Tibial nerve (tissue), 4 donors: Measurements from ENCODE around the gene SLC16A2. TPM values are rescaled to one million over a fixed set of nuclear protein-coding genes. Genes with fewer than 3 reads are reported as not detected.

Experiments used
- DNase-seq, 2 donors: peaks; one replicate each; pipeline ENCODE4 v3.0.0-alpha.2; 2019; ENCODE audit warnings: low spot score in 2 of 2
- H3K27ac ChIP-seq, 4 donors: fragments of 200-600 bp; sonication (generic) in 3 of 4; one replicate each; pipeline ENCODE4 v1.5.1; 2017 to 2019; ENCODE audit warnings: mild to moderate bottlenecking in 1 of 4
- H3K27me3 ChIP-seq, 2 donors: fragments of 200-600 bp; sonication (generic) in 1 of 2; one replicate each; pipeline versions ENCODE4 v1.5.1 to v1.6.0; 2017 to 2019
- H3K36me3 ChIP-seq, 3 donors: fragments of 200-600 bp; sonication (generic); one replicate each; pipeline ENCODE4 v1.5.1; 2018 to 2019
- H3K4me1 ChIP-seq, 4 donors: fragments of 200-600 bp; sonication (generic) in 3 of 4; one replicate each; pipeline ENCODE4 v1.5.1; 2017 to 2019
- H3K4me3 ChIP-seq, 4 donors: fragments of 200-600 bp; sonication (generic) in 3 of 4; one replicate each; pipeline ENCODE4 v1.5.1; 2017 to 2019; ENCODE audit warnings: mild to moderate bottlenecking in 1 of 4, moderate library complexity in 1 of 4
- H3K9me3 ChIP-seq, 4 donors: fragments of 200-600 bp; sonication (generic) in 3 of 4; one replicate each; pipeline ENCODE4 v1.5.1; 2017 to 2019
- CTCF ChIP-seq, 5 experiments: fragments of 200-600 bp in 3 of 5; fragments of 450-650 bp in 2 of 5; sonication (generic) in 3 of 5; IDR thresholded peaks; one replicate each; pipeline ENCODE4 v1.5.1; 2016 to 2019; ENCODE audit warnings: antibody characterized with exemption in 5 of 5, mild to moderate bottlenecking in 3 of 5, moderate library complexity in 2 of 5
- EP300 ChIP-seq, 2 donors: sonication (generic); formaldehyde crosslinking; IDR thresholded peaks; one replicate each; pipeline ENCODE4 v1.6.1; 2017; ENCODE audit warnings: antibody characterized with exemption in 2 of 2, mild to moderate bottlenecking in 1 of 2
- POLR2A ChIP-seq, 2 donors: fragments of 450-650 bp; IDR thresholded peaks; one replicate each; pipeline ENCODE4 v1.6.1; 2017; ENCODE audit warnings: antibody characterized with exemption in 2 of 2, mild to moderate bottlenecking in 2 of 2, moderate library complexity in 2 of 2
- WGBS, 2 donors: methylation state at CpG; one replicate each; pipeline ENCODE4 v1.1.5; 2018; 5-methylcytosine and 5-hydroxymethylcytosine counted together
- total RNA-seq, 4 donors: library from RNA; depleted of rRNA; stranded (reverse); fragments of >200 nt; gene quantifications; one replicate each; pipeline ENCODE4 v1.1.0, GENCODE V29; 2016

Gene SLC16A2
- total RNA-seq, 4 donors from 2014 or later = 9.2 to 13.3 (median 10.8) TPM

GRCh38 chrX:74534569-74535038 is 113.3 kb downstream of the SLC16A2 start:
- H3K27ac ChIP-seq = peak overlapping the region in 2 of 4 donors; percentile 23 to 90
- no peak overlapping the region for H3K4me3 ChIP-seq
- no peaks in the 10 kb centered on the region for H3K36me3 ChIP-seq
- DNase-seq = no peak
- no peaks in the 10 kb centered on the region for H3K9me3 ChIP-seq
- 80 to 87% methylated on average over 2 of the region's 2 CpGs for WGBS, 2 donors
- TF ChIP-seq POLR2A (IDR thresholded peaks at IDR 0.05) = no peak
- TF ChIP-seq CTCF (IDR thresholded peaks at IDR 0.05) = no peak
- TF ChIP-seq EP300 (IDR thresholded peaks at IDR 0.05) = no peak
- peaks cover 0 to 20% of the 10 kb centered on the region in 2 donors for H3K27me3 ChIP-seq
- peaks cover 0 to 18% (median 0%) of the 10 kb centered on the region in 4 donors for H3K4me1 ChIP-seq

GRCh38 chrX:74535086-74535407 is 113.8 kb downstream of the SLC16A2 start:
- peak overlapping the region in 1 of 4 donors; percentile 60 for H3K4me3 ChIP-seq
- H3K27ac ChIP-seq = peak overlapping the region in 2 of 4 donors; percentile 90 to 93
- WGBS, 2 donors = 8 to 21% methylated on average over 4 to 5 of the region's 5 CpGs
- H3K27me3 ChIP-seq = peaks cover 0 to 20% of the 10 kb centered on the region in 2 donors
- H3K36me3 ChIP-seq = no peaks in the 10 kb centered on the region
- DNase-seq = no peak
- H3K9me3 ChIP-seq = no peaks in the 10 kb centered on the region
- TF ChIP-seq CTCF (IDR thresholded peaks at IDR 0.05) = no peak
- TF ChIP-seq POLR2A (IDR thresholded peaks at IDR 0.05) = no peak
- no peak for TF ChIP-seq EP300 (IDR thresholded peaks at IDR 0.05)
- H3K4me1 ChIP-seq = peaks cover 0 to 18% (median 0%) of the 10 kb centered on the region in 4 donors

- Histone ChIP-seq H3K9me3 (no peaks in the 10 kb centered on the region), H3K4me3 (peak overlapping the region; percentile 33 to 60 (median 47)), H3K27ac (peak overlapping the region; percentile 68 to 93 (median 86)), H3K4me1 (peaks cover 0 to 18% (median 0%) of the 10 kb centered on the region in 4 donors), H3K27me3 (peaks cover 0 to 24% of the 10 kb centered on the region in 2 donors), H3K36me3 (no peaks in the 10 kb centered on the region)
- TF ChIP-seq CTCF (IDR thresholded peaks at IDR 0.05) (peak in 3 of 5 experiments; percentile 28 to 30 (median 30)), POLR2A (IDR thresholded peaks at IDR 0.05) (no peak), EP300 (IDR thresholded peaks at IDR 0.05) (peak in 1 of 2 donors; percentile 4)
- 0 to 19% methylated on average over 14 to 37 of the region's 37 CpGs for WGBS, 2 donors
- DNase-seq = peak; percentile 15
Observed at GRCh38 chrX:74535408-74536151, 114.3 kb downstream of the SLC16A2 start.

GRCh38 chrX:74536152-74536831 is 115.0 kb downstream of the SLC16A2 start:
- H3K9me3 ChIP-seq = no peaks in the 10 kb centered on the region
- 45% methylated on average over 33 of the region's 48 CpGs; no CpG with 5 or more reads in 1 of the 2 donors for WGBS, 2 donors
- TF ChIP-seq POLR2A (IDR thresholded peaks at IDR 0.05) (peak in 1 of 2 donors; percentile 10), CTCF (IDR thresholded peaks at IDR 0.05) (peak in 3 of 5 experiments; percentile 23 to 69 (median 63)), EP300 (IDR thresholded peaks at IDR 0.05) (peak in 1 of 2 donors; percentile 56)
- peaks cover 0 to 24% of the 10 kb centered on the region in 2 donors for H3K27me3 ChIP-seq
- peak overlapping the region; percentile 68 to 93 (median 86) for H3K27ac ChIP-seq
- H3K4me1 ChIP-seq = peaks cover 0 to 18% (median 0%) of the 10 kb centered on the region in 4 donors
- peak overlapping the region; percentile 33 to 60 (median 47) for H3K4me3 ChIP-seq
- peak; percentile 59 for DNase-seq
- H3K36me3 ChIP-seq = no peaks in the 10 kb centered on the region
